ENCODE data around the gene PRDX5.

- TF ChIP-seq EZH2 (IDR thresholded peaks at IDR 0.05; ENCODE audit: low read depth, unreplicated experiment): no peak
- peak; percentile 76 to 95 for TF ChIP-seq CTCF (conservative IDR thresholded peaks at IDR 0.05; ENCODE audit: low read depth in 2 of 2)
- 0 out of 2 replicates have a peak, but pooled peaks have one; percentile 4 for TF ChIP-seq CREB1 (CRISPR knock-in tag; IDR thresholded peaks at IDR 0.05; ENCODE audit: low read depth)
- TF ChIP-seq POLR2AphosphoS5 (IDR thresholded peaks at IDR 0.05; ENCODE audit: low read depth): no peak
- no peak for TF ChIP-seq JUNB (IDR thresholded peaks at IDR 0.05; ENCODE audit: unreplicated experiment)
- no peak for TF ChIP-seq ZNF114 (CRISPR knock-in tag; IDR thresholded peaks at IDR 0.05)
- TF ChIP-seq EZH2phosphoT487 (IDR thresholded peaks at IDR 0.05; ENCODE audit: unreplicated experiment): no peak
- TF ChIP-seq REST (IDR thresholded peaks at IDR 0.05; ENCODE audit: unreplicated experiment): no peak
- TF ChIP-seq STAT1 (IDR thresholded peaks at IDR 0.05; ENCODE audit: unreplicated experiment): no peak
Measured at GRCh38 chr11:64355078-64355940, 37.4 kb downstream of the PRDX5 start.
